HG03175 (cell line): ENCODE results near the gene SPDYE4.

Experiments used
- ATAC-seq: cut with Tn5 transposase; IDR thresholded peaks from one replicate; pipeline ENCODE4 v1.9.1; 2021; ENCODE audit warnings: mild to moderate bottlenecking, moderate library complexity; ENCODE audit not compliant: unreplicated experiment

Gene SPDYE4

DNA sequence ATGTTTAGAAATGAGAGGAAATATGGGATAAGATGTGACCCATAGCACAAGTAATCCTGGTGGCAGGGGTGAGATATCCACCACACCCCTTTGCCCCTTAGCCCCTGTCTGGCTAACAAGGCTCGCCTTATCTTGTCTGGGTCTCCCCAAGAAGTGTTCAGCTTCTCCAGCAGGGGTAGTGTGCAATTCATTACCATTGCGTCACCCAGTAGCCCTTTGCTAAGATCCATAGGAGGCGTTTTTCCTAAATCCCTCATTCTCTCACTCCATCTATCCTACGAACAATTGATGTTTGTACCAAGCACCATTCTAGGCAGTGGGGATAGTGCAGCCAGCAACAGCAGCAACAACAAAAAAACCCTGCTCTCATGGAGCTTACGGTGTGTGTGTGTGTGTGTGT lies 44.5 kb downstream of the SPDYE4 start:
- ATAC-seq = no peak

DNA sequence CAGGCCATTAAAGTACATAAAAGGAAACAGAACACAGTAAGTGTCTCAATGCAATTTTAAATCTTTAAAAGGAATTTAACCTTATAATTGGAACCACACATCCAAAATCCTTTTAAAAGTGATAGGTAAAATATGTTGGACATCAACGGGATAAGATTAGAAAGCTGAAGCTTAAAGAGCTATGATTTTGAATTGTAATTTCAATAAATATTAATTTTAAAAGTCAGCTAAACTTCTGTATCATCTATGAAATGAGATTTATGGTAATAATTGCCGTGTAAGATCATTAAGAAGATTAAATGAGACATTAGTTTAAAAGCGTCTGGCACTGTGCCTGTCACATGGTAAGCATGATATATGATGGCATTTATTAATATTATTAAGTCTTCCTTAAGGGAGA lies 45.0 kb downstream of the SPDYE4 start:
- no peak for ATAC-seq

DNA sequence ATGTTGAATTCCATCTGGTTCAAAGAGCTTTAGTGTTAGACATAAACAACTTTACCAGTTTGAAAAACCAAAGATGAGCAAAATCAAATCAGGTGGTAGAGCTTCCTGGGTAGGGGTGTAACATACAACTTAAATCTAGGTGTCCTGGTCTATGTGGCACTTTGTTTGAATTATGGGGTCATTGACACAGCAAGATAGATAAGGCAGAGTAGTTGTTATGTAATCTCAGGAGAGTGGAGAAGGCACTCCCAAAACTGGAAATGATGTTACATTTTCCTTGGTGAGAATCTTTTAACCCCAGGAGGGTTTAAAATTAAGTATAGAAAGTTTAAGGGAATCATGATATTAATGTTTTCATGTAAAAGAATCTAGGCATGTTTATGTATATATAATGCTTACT lies 45.6 kb downstream of the SPDYE4 start:
- no peak for ATAC-seq

- ATAC-seq = no peak
Observed at GRCh38 chr17:8711291-8711690, 47.1 kb downstream of the SPDYE4 start.

GRCh38 chr17:8710813-8711212 lies 47.5 kb downstream of the SPDYE4 start:
- no peak for ATAC-seq

- no peak for ATAC-seq
Observed at GRCh38 chr17:8709006-8709405, 49.3 kb downstream of the SPDYE4 start.

- ATAC-seq = no peak
Observed at GRCh38 chr17:8708025-8708461, 50.3 kb downstream of the SPDYE4 start.

- ATAC-seq = no peak
Observed at GRCh38 chr17:8707332-8708024, 50.9 kb downstream of the SPDYE4 start.

DNA sequence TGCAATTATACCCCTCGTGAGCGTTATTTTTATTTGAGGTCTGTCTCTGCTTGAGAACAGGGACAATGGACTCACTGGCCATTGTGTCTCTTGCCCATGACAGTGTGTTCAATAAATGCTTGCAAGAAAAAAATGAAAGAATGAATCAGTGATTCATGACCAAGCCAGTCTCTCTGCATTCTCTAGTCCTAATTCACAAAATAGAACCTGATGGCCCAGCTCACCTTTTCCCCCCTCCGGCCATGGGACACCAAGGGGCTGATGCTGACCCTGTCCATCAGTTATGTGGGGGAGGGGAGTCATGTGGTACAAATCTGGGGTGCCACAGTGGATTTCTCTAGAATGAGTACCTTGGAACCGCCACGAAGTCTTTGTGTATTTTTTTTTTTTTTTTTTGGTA lies 51.9 kb downstream of the SPDYE4 start:
- ATAC-seq = no peak

- no peak for ATAC-seq
Observed at GRCh38 chr17:8705427-8705826, 52.9 kb downstream of the SPDYE4 start.

DNA sequence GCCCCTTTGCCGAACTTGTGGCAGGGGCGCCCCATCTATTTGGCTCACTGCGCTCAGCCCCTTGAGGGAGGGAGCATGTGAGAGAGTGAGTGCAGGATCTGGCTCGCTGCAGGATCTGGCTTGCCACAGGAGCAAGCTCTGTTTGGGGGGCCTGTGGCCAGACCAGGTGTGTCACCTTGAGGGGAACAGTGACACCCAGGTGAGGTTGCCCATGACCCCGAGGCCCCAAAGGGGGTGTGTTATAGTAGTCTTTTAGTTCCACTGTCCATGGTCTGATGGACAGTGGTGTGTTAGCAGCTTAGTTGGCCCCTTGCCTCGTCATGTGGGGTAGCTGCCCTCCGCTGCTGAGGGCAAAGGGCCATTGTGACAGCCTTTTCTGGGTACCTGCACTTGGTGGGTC lies 55.3 kb downstream of the SPDYE4 start:
- ATAC-seq = no peak

DNA sequence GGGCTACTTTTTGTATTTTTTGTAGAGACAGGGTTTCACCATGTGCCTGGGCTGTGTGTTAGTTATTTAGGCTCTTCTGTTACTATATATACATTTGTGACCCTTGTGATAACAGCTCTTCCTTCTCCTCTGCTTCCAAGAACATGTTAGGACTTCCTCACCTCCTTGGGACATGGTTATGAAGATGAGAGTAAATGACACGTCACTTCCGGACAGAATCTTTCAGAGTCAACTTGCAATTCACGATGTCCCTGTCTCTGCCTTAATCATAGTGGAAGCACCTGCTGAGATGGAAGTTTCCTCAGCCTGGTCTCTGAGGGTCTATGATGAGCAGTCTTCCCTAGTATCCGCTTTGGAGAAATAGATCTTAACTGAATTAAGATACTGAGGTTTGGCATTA lies 56.6 kb downstream of the SPDYE4 start:
- ATAC-seq = no peak

DNA sequence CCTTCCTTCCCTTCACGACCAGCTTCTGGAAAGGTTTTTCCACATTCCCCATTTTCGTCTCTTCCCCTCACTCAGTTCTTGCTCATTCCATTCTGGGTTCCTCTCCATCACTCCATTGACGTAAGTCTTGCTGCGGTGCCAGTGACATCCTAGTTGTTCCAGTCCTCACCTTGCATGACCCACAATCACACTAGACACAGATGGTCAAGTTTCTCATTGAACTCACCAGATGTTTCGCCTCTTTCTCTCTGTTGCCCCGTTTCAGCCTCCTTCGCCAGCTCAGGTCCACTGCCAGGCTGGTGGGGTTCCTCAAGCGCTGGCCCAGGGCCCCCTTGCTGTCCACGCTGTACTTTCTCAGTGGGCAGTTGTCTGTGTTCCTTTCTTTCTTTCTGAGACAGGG lies 57.1 kb downstream of the SPDYE4 start:
- no peak for ATAC-seq
